NCI-H2081 treated with DMSO at 0.1 percent for 48 hours (cell line): Measurements from ENCODE around the gene PHF23.

Source experiments
- DNase-seq: peaks from one replicate; lab custom pipeline; 2025; lab: John Stamatoyannopoulos, UW

The PHF23 gene

DNA sequence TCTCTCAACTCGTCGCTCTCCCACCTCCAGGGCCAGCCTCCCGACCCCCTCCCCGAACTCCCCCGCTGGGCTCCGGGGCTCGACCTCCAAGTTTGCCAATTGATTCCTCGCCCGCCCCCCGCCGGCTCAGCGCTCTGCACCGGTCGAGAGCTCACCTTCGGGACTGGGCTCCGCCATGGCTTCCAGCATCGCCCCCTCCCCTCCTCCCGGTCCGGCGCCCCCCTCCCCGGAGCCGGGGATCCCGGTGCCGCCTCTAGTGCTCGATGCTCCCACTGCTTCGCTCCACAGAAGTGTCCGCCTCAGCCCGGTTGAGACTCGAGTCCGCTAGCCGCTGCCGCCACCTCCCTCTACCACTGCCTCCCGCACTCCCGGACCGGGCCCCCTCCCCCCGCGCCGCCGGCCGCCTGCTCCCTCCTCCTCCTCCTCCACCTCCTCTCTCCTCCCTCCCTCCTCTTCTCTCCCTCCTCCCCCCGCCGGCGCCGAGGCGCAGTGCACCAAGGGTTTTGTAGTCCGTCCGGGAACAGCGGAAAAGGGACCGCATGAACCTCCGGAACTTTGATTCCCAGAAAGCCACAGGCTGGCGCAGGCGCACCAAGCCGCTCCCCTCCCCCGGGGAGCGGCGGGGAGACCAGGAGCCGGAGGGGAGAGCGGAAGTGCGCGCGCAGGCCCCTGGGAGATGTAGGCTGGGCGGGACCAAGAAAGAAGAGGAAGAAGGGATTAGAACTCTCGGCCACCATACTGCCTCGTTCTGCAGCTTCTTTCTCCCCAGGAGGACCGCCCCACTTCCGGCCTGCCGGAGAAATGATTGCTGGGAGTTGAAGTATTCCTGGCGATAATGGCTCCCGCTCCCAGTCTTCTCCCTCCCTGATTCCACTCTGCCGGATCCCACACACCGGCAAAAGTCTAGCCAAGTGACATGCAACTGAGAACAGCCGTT is at the start of gene PHF23:
PHF23 (minus strand) TSS at position 367 of the 937 bp plus-strand sequence; CDS start at position 189, 178 bp downstream.
- DNase-seq, result peak; percentile 87

DNA sequence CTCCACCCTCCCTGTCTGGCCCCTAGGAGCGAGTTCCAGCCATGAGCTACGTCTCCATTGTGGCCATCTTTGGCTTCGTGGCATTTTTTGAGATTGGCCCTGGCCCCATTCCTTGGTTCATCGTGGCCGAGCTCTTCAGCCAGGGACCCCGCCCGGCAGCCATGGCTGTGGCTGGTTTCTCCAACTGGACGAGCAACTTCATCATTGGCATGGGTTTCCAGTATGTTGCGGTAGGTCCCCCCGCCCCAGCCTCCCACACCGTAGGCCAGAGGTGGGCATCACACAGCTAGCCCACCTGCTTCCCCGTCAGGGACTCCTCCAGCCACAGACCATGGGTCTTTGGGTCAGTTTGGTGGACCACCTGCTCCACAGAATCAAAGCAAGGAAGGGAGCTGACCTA is 46.4 kb upstream of the PHF23 start:
- no peak for DNase-seq

DNA sequence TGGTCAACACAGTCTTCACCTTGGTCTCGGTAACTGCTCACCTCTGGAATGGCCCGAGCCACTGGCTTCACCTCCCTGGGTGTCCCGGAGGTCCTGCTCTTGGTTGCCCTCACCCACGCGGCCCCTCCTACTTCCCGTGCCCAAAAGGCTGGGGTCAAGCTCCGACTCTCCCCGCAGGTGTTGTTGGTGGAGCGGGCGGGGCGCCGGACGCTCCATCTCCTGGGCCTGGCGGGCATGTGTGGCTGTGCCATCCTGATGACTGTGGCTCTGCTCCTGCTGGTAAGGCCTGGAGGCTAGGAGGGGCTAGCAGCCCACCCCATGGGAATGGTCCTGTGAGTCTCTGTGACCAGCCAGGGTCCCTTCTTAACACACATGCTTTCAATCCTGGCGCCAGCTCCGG is 45.7 kb upstream of the PHF23 start:
- no peak for DNase-seq

DNA sequence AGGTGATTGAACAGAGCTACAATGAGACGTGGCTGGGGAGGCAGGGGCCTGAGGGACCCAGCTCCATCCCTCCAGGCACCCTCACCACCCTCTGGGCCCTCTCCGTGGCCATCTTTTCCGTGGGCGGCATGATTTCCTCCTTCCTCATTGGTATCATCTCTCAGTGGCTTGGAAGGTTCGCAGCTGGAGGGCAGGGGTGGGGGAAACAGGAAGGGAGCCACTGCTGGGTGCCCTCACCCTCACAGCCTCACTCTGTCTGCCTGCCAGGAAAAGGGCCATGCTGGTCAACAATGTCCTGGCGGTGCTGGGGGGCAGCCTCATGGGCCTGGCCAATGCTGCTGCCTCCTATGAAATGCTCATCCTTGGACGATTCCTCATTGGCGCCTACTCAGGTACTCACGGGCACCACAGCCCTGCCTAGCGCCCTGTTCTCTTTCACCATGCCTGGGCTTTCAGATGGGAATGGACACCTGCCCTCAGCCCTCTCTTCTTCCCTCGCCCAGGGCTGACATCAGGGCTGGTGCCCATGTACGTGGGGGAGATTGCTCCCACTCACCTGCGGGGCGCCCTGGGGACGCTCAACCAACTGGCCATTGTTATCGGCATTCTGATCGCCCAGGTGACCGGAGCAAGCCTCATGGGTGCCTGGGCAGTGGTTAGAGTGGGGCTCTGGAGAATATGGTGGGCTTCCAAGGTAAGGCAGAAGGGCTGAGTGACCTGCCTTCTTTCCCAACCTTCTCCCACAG is 44.4 kb upstream of the PHF23 start:
- no peak for DNase-seq

DNA sequence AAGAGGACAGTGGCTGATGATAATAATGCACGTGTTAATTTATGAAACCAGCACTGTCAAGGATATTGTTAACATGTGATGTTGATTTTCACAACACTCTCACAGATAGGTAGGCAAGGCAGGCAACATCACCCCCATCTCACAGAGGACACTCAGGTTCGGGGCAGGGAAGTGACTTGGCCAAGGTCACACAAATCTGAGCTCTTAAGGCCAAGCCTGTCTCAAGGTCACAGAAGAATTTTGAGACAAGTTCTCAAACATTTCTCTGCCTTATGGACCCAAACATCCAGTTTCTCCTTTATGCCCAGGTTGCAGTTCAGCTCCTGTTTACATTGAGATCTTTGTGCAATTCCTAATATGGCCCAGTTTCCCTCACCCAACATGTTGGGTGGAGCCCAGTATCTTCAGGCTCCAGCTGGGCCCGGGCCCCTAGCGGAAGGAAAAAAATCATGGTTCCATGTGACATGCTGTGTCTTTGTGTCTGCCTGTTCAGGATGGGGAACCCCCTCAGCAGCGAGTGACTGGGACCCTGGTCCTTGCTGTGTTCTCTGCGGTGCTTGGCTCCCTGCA is 43.6 kb upstream of the PHF23 start:
- no peak for DNase-seq

DNA sequence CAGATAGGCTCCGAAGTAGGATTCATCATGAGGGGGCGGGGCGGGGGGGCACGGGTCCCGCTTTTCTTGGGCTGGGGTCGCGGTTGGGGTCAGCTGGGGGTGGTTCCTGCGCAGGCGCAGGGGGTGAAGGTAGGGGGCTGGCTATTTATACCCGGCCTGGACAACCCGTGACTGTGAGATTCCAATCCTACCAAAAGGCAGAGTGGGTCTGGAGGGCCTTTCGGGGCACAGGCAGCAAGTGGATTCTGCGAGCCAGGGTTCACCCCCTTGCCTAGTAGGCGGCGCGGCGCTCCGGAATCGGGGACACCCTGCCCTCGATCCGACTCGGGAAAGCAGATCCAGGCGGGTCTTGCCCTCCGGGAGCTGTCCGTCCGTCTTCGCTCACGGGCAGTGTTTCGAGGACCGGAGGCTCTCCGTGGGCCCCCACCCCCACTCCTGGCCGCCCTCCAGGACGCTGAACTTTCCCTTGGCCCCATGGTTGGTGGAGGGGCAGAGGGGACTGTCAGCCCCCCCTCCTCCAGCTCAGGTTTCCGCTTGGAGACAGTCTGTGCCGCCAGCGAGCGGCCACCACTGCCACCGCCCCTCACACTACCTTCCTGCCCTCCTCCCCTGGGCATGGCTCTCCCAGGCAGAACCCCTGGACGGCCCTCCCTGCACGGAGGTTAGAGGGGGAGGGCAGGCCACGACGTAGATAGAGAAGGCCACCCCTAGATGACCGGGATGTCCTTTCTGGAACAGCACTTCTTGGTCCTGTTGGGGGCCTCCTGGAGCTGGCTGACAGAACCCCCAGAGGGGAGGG is 42.9 kb upstream of the PHF23 start:
- DNase-seq, result no peak

DNA sequence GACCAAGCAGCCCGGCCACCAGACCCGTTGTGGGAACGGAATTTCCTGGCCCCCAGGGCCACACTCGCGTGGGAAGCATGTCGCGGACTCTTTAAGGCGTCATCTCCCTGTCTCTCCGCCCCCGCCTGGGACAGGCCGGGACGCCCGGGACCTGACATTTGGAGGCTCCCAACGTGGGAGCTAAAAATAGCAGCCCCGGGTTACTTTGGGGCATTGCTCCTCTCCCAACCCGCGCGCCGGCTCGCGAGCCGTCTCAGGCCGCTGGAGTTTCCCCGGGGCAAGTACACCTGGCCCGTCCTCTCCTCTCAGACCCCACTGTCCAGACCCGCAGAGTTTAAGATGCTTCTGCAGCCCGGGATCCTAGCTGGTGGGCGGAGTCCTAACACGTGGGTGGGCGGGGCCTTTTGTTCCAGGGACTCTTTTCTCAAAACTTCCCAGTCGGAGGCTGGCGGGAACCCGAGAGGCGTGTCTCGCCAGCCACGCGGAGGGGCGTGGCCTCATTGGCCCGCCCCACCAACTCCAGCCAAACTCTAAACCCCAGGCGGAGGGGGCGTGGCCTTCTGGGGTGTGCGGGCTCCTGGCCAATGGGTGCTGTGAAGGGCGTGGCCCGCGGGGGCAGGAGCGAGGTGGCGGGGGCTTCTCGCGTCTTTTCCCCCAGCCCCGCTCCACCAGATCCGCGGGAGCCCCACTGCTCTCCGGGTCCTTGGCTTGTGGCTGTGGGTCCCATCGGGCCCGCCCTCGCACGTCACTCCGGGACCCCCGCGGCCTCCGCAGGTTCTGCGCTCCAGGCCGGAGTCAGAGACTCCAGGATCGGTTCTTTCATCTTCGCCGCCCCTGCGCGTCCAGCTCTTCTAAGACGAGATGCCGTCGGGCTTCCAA is 42.1 kb upstream of the PHF23 start, which contains the start of gene SLC2A4:
SLC2A4 (plus strand) TSS at position 645 of the 879 bp plus-strand sequence; CDS start at position 862, 217 bp downstream.
- DNase-seq, result no peak

DNA sequence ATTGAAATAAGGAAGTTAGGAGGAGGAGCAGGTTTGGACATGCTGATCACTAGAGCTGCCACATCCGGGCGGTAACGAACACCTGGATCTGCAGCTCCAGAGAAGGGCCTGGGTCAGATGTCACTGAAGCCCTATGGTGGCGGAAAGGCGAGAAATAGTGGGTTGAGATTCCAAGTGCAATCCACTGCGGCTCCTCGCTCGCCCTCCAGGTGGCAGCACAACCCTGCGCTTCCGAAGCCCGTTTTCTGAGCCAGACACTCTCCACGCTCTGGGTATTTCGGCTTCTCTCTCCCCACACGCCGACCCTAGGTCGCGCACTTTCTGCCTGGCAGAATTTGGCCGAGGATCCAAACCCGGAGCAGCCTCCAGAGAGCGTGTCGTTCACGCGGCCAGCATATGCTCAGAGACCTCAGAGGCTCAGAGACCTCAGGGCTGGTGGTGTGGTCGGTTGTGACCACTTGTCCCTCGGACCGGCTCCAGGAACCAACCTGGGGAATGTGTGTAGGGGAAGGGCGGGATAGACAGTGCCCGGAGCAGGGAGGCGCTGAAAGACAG is 41.3 kb upstream of the PHF23 start:
- DNase-seq, result no peak

DNA sequence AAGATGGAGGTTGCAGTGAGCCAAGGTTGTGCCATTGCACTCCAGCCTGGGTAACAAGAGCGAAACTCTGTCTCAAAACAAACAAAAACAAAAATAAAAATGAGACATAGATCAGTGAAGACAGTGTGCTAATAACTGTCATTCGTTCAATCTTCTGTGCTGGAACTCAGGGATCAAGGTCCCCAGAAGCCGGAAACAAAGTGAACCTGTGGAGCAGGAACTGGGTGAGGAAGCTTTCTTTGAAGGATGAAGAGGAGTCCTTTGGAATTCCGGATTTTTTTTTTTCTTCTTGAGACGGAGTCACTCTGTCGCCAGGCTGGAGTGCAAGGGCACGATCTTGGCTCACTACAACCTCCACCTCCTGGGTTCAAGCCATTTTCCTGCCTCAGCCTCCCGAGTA is 40.2 kb upstream of the PHF23 start:
- no peak for DNase-seq

DNA sequence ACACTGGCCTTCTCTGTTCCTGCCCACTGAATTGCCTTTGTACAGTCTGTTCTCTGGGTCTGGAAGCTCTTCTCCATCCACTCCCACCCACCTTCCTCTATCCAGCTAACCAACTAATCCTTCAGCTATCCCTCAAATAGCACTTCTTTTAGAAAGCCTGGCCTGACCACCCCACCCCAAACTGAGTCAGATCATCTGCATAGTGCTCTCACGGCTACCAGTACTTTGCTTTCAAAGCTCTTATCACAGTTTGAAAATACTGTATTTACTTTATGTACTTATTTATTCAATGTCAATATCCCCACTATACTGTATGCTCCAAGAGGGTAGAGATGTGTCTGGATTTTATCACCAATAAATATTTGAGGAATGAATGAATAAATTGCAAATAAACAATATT is 27.5 kb upstream of the PHF23 start:
- DNase-seq, result no peak

DNA sequence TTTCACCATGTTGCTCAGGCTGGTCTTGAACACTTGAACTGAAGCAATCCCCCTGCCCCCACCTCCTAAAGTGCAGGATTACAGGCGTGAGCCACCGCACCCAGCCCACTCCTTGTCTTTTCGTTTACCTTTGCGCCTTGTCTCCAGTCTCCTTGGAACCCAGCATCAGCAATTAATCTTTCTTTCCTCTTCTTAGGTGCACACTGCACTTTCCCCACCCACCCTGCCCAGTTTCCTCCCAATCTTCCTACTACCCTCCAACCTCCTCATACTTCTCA is 24.5 kb upstream of the PHF23 start:
- no peak for DNase-seq

DNA sequence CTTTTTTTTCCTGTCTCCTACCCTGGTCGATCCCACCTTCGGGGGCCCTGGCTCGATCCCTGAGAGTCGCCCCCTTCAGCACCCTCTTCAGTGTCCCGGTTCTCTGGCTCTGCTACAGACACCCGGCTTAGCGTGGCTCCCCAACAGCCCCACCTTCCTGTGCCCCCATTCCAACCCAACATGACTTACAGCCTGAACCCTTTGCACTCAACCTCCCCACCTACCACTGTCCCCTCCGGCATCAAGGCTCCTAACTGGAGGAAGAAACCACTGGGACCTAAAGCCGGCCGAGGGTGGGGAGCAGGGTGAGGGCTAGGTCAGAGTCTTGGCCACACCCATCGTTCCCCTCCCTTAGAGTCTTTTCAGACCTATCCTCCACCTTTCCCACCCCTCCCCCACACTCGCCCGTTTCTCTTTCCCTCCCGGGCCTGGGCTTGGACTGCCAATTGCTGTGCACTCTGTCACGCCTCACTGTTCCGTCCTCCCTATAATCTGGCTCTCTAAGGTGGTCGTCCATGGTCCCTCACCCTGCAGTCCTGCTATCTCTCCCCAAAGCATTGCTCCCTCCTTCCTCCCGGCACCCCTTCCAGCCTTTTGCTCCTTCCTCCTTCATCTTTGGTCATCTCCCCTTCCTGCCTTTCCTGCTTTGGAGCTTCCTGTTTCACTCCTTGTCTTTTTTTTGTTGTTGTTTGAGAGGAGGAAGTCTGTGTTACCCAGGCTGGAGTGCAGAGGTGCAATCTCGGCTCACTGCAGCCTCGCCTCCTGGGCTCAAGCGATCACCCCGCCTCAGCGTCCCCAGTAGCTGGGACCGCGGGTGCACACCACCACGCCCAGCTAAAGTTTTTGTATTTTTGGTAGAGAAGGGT is 23.9 kb upstream of the PHF23 start:
- DNase-seq, result no peak

DNA sequence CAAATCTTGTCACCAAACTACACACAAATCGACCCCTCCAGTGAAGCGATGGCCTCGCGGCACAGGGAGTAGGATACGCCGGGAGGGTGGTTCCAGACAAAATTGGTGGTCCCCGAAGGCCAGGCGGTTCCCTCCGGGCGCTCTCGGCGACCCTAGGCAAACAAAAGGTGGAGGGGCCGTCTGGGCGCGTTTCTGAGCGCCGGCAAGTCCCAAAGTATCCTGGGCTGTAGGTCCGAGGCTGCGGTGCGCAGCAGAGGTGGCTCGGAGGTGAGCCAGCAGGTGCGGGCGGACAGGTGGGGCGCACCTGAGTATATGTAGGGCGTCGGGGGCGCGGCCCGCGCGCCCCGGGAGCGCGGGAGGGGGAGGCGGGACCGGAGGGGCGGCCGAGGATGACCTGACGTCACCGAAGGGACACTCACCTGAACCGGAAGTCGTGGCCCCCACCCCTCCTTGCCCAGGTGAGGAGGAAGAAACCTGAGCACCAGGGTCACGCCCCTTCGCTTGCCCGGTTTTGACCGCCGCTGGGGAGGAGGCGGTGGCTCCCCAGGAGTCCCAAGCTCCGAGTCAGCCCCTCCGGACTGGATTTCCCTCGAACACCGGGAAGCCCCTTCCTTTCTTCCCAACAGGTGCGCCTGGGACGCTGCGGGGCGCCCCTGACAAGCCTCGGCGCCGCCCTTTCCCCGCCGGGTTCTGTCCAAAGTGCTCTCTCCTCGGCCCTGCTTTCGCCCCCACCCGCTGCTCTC is 23.1 kb upstream of the PHF23 start, which contains the start of gene CLDN7:
CLDN7 (minus strand) TSS at position 287 of the 743 bp plus-strand sequence. CDS start 435 bp downstream, outside the sequence.
- DNase-seq, result no peak

DNA sequence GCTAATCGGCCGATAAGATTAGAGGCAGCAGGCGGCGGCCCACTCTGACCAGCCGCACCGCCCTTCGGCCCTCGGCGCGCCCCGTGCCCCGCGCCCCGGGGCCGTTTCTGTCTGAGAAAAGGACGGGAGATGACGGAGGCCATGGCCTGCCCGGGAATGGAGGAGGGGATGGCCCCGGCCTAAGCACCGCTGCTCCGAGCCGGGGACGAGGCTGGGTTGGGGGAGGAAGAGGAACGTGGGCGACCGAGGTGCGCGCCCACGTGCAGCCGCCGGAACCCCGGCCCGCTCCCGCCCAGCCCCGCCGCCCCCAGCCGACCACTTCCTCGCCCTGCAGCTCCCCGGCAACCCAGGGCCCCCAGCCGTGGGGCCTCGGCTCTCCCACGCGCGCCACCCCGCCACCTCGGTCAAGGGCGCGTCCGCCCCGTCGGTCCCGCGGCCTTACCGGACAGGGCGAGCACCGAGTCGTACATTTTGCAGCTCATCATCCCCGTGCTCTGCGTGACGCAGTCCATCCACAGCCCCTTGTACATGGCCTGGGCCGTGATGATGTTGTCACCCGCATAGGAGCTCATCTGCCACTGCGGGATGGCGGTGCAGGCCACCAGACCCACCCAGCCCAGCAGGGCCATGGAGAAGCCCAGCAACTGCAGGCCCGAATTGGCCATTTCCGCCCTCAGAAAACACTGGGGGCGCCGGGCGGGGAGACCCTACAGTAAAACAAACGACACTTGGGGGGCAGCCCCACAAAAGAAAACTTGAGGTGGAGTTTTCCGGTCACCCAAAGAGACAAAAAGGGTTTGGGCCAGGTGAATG is 22.3 kb upstream of the PHF23 start:
- no peak for DNase-seq

DNA sequence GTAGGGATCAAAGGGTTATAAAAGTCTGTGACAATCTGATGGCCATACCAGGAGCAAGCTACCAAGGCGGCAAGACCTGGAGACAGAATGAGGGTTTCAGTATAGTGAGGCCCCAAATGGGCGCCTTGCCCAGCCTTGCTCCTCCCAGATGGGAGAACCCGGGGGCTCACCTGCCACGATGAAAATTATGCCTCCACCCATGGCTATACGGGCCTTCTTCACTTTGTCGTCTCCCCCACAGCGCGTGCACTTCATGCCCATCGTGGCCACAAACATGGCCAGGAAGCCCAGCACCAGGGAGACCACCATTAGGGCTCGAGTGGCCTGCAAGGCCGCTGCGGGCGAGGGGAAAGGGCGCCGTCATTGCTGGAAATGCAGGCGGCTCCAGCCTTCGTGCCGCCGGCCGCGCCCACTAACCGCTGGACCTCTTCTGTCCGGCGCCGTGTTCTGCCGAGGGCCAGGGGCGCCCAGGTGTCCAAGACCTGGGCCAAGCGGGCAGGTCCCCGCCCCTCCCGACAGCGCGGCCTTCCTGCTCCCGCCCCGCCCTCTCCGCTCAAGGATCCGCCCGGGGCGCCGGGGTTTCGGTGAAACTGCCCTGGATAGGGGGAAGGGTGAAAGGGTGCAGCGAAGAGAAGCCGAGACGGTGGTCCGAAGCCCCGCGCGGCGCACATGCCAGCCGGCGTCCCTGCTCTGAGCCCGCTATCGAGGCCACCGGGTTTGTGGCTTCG is 21.6 kb upstream of the PHF23 start:
- DNase-seq, result no peak

DNA sequence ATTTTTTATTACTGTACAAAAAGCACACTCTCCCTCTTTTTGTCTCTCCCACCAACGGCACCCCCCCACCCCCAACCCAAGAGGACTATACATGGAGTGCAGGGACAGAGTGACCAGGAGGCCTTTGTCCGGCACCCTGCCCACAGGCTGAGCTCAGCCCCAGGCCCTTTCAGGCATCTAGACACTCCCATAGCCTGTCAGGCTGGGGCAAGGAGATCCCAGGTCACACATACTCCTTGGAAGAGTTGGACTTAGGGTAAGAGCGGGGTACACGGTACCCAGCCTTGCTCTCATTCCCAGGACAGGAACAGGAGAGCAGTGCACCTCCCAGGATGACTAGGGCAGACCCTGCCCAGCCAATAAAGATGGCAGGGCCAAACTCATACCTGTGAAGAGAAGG is 20.9 kb upstream of the PHF23 start:
- no peak for DNase-seq

DNA sequence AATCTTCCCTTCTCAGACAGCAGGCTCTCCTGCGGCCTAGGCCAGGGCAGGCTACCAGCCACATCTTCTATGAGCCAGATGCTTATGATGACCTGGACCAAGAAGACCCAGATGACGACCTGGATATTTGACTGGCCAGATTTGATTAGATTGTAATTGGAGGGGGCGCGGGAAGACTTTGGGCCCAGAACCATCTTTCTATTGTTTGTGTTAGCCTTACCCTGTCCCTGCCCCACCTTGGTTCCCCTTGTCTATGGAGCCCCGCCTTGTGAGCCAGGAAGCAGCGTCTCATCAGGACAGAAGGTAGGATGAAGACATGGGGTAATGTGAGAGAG is 20.3 kb upstream of the PHF23 start:
- no peak for DNase-seq
